ENCODE data around the gene BGN. TPM values are rescaled to one million over a fixed set of nuclear protein-coding genes. Genes with fewer than 3 reads are reported as not detected.

Gene BGN
- total RNA-seq, 1 experiment from 2014 or later = 0.45 TPM

DNA sequence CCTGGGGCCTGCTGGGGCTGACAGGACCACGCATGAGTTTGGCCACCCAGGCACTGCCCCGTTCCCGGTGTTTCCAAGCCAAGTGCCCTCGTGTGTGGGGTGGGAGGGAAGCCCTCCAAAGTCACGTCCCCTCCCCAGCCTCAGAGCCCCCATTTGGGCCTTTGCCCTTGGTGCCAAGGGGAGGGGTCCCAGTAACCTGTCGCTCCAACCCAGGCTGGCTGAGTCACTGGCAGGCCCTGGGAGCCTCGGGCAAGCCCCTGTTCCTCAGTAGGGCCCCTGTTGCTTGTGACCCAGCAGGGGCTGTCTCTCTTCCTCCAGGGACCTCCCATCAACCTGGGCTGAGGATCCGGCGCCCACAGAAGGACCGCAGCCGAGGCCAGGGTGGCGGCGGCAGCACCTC is 13.7 kb upstream of the BGN start:
- DNase-seq (ENCODE audit: low read depth) = no peak

DNA sequence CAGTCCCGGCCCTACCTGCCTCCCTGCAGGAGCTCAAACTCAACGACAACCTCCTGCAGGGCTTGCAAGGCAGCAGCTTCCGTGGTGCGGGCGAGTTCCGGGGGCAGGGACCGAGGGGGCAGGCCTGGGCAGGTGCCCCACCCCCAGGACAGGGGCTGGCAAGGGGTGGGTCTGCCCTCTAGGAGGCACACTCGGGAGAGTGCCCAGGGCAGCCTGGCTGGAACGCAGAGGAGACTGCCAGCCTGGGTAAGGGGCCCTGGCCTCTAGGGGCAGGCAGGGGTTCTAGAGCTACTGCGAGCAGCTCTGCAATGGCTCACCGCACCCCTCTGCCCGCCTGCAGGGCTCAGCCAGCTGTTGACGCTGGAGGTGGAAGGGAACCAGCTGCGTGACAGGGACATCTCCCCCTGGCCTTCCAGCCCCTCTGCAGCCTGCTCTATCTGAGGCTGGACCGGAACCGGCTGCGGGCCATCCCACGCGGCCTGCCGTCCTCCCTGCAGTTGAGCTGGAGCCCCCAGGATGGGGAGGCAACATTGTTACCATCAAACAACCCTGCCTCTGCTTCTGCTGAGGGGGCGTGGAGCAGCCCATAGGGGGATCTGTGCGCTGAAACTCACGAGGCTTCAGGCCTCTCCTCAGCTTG is 12.3 kb upstream of the BGN start:
- no peak for DNase-seq (ENCODE audit: low read depth)

DNA sequence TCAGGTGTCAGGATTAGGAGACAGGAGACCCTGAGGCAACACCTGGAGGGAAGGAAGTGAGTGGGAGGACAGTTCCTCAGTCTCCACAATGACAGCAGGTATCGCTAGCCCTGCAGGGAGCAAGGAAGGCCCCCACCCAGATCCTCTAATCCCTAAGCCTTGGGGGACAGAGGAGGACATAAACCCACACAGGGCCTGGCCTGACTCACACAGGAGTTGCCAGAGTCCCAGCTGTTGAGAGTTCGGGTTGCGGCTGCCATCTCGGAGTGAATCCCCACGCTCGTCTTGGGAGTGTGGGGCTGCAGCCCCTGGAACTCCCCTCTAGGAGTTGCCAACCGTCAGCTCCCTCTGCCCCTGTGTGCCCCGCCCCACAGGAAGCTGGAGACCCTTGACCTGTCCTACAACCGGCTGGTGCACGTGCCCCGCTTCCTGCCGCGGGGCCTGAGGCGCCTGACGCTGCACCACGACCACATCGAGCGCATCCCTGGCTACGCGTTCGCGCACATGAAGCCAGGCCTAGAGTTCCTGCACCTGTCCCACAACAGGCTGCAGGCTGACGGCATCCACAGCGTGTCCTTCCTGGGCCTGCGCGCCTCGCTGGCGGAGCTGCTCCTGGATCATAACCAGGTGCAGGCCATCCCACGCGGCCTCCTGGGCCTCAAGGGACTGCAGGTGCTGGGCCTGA is 9.2 kb upstream of the BGN start:
- DNase-seq (ENCODE audit: low read depth) = no peak

DNA sequence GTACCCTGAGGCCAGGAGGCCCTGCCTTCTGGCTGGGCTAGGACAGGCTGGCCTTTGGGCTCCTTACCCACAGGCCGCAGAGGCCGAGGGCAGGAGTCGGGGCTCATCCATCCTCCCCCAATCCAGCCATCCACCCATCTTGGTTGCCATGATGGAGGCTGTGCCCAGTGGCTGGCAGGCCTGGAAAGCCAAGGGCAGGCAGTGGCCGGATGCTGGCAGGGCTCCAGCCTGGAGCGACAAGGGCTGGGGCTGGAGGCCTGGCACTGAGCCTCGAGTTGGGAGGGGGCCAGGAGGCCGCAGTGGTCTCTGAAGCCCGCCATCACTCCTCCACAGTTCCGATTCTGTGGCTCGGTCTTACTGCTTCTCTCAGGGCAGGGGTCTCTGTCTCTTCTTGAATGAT is 8.6 kb upstream of the BGN start:
- no peak for DNase-seq (ENCODE audit: low read depth)

DNA sequence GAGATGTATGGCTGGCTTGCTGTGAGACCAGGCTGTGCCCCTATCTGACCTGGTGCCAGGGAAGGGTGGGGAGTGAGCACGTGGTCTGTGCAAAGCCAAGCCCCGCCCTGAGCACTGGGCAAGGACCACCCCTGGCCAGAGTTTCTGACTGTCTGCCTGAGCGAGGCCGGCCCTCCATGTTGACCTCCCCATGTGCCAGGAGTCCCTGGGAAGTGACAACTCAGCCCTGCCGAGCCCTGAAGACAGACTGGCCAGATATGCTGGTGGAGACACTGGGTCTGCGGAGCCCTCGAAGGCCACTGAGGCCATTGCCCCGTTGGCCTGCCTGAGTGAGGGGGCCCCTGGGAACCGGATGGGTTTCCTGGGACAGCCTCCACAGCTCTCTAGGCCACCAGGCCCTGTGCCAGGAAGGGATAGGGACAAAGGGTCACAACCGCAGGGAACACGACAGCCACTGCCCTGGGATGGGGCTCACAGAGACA is 7.1 kb upstream of the BGN start:
- no peak for DNase-seq (ENCODE audit: low read depth)

DNA sequence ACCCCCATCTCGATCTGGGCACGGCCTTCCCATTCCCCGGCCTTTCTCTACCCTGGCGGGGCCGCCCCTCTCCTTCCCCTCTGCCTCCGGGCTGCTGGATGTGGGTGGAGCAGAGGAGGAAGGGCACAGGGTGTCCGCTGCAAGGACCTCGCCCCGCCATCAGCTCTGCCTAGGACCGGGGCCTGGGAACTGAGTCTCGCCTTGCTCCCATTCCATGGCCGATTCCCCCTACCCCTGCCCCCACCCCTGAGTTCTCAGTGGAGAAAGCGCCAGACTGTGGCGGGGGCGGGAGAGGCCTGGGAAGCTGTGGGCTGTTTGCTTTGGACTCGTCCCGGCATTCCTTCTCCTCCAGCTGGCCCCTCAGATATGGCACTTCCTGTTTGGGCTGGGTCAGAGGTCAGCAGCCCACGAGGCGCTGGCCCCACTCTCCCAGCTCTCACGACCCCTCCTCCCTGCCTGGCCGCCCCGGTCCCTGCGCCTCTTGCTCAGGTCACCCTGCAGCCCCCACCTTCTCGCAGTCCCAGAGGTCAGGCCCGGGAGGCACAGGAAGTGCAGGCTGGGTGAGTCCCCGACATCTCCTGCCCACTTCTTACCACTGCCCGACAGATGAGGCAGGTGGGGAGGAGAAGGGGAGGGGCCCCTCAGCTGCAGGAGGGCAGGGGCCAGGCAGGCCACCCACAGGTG is 6.4 kb upstream of the BGN start:
- no peak for DNase-seq (ENCODE audit: low read depth)

DNA sequence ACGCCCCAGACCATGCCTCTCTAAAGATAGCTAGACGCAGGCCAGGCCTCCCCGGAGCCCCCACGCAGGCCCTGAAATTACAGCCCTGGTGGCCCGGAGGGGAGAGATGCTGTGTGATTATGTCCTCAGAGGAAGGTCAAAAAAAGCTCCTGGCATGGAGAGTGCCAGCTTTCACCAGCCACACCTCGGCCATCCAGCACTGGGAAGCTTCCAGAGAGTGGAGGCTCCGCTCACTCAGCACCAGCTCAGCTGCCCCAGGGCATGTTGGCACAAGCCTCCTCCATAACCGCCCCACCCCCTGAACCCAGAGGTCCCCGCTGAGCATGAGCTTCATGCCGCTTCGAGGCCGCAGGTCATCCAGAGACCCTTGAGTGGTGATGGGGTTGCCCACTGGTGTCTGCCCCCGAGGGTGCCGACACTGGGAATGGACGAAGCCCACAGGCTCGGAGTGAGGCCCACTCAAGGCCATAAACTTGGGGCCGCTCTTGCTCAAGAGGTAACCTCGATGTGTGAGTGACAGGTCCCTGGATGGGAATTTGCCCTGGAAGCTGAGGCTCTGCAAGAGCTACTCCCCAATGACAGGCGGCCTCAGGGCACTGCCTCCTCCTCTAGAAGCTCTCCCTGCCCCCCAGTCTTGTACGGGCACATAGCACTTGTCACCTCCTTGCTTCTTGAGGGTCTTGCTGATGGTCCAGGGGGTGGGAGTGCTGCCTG is 4.4 kb upstream of the BGN start:
- no peak for DNase-seq (ENCODE audit: low read depth)

DNA sequence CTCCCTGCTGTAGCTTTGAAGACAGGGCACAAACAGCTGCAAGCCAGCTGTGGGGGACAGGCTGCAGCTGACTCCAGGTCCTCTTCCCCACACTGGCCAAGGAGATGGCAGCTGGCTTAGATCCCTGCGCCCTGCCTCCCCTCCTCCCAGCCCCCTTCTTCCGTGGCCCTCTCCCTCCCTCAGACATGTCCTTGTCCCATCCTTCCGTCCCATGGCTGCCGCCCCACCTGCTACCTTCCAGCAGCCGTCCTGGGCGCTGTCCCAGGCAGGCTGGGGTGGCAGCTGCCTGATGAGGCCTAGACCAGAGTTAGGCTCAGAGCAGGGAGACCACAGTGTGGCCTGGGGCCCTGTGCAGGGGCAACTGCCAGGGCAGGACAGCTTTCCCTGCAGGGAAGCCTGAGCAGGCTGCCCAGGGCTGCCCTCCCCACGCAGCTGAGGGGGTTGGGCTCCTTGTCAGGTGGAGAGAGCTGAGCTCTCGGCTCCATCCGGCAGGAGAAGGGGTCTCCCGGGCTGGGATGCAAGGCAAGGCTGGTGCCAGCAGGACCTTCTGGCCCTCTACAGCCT is 3.3 kb upstream of the BGN start:
- DNase-seq (ENCODE audit: low read depth) = no peak

DNA sequence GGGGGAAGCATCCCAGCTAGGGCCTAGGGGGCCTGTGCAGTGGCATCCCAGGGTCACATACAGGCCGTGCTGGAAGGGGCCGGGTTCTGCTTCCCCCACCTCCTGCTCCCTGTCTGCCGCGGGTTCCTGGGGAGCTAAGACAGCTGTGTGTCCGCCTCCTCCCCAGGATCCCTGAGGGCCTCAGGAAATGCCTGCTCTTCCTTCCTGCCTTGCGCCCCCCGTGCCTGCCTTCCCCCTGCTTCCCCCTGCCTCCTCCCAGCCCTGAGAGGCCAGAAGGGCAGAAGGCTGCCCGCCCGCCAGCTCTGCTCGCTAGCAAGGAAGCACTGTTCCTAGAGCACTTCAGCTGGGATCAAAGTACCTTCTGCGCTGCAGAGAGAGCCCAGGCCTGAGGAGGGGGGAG is 2.9 kb upstream of the BGN start:
- no peak for DNase-seq (ENCODE audit: low read depth)

DNA sequence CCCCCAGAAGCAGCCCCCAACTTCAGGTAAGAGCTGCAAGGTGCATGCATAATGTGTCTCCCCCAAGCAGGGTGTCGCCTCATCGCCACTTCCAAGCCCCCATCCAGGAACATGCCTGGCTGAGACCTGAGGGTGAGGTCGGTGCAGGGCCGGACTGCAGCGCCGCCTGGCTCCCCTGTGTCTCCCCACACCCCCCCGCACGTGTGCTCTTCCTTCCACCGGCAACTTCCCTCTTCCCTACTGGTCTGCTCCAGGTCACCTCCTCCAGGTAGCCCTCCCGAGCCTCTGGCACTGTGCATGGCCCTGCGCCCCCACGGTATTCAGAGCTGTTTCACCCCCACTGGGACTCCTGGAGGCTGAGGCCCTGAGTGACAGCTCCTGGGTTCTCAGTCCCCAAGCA is 2.2 kb upstream of the BGN start:
- DNase-seq (ENCODE audit: low read depth) = no peak

DNA sequence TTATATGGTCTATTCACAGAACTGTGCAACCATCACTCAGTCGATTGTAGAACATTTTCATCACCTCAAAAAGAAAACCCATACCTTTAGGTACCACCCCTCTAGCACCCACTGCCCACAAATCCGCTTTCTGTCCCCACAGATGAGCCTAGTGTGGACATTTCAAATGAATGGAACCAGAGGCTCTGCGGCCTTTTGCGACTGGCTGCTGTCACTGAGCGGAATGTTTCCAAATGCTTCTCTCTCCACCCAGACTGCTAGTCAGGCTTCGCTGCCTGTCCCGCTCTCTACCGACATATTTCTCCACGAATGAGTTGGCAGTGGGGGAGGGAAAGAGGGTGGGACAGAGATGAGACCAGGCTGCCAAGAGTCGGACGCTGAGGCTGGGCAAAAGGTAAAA is 1.7 kb upstream of the BGN start:
- no peak for DNase-seq (ENCODE audit: low read depth)

DNA sequence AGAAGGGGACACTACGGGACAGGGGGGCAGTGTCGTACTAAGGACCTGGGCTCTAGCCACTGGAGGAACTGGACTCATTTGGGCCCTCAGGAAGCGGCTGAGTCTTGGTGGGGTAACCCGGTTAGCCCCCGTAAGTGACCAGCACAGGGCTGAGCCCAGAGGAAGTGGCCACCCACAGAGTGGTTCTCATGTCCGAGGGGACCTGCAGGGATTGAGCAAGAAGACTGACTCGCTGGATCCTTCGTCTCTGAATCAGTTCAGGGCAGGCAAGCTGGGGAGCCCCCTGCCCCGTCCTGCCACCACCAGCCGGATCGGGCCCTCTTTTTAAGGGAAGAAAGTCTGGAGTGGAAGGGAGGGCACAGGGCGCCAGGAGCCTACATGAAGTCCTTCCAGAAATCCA is 719 bp upstream of the BGN start:
- DNase-seq (ENCODE audit: low read depth) = no peak

DNA sequence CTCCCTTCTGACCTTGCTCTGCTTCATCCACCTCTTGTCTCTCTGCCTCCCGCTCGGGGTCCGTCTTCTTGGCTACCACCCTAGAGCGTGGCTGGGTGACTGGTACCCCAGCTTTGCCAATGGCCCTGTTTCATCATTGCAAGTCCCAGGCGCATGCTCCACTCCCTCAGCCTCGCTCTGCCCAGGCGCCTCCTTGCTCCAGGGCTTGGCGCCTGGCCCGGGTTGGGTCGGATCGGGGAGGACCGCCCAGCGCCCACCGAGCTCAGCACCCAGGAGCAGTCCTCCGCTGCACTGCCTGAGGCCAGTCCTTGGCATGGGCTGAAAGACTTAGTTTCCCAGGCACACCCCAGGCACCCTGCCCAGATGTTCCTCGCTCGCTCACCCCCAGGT is 577 bp downstream of the BGN start:
- DNase-seq (ENCODE audit: low read depth) = no peak

DNA sequence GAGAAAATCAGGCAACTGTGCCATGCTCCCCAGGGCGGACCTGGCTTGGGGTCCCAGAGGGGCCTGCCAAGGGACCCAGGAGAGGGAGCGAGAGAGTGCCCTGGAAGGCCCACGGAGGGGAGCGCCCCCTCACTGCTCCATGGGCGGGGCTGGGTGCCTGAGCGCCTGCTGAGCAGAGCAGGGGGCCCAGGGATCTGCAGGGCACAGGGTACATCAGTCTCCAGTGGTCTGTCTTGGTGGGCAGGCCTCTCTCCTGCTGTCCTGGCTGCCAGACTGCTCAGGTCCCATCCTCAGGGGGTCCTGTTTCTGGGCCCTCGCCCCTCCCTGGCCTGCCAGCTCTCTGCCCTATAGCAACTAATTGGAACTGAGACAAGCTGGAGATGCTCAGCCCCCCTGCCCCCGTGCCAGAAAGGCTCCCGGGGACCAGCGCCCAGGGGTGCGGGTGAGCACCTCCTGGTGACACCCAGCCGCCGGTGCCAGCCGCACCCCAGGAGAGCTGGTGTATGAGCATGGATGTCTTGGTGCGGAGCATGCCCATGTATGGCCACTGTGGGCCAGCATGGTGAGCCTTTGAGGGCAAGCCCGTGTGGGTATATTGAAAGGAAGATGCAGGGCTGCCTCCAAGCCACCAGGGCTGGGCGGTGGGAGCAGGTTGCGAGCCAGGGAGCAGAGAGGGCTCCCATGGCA is 1.3 kb downstream of the BGN start:
- DNase-seq (ENCODE audit: low read depth) = no peak

DNA sequence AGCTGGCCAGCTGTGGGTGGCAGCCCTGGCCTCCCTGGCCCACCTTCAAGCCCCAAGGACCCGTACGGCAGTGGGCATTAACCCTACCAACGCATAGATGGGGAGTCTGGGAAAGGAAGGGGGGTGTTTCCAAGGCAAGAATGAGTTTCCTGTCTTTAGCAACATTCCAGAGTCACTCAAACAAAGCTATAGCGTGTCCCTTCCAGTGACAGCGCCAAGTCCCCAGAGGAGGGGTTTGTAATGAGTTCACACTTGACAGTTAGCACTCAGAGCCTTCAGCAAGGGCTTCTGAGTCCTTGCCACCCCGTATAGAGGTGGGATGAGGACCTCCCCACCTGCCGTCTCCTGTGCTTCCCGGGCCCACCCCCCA is 1.8 kb downstream of the BGN start:
- no peak for DNase-seq (ENCODE audit: low read depth)

DNA sequence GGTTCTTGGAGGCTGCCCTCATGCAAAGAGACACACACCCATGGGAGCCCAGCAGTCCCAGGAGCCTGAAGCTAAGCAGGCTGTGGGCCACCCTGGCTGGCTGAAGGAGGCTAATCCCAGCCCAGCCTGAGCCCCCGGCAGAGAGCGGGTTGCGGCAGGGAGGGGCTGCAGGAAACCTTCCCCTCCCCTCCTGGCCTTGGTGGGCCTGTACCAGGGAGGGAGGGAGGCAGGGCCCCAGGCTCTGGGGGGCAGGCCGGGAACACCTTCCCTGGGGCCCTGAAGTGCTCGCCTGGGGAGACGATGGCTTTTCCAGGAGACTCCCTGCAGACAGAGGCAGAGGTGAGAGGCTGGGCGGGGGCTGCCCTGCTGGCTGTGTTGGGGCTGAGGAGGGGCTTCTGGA is 3.7 kb downstream of the BGN start:
- no peak for DNase-seq (ENCODE audit: low read depth)

DNA sequence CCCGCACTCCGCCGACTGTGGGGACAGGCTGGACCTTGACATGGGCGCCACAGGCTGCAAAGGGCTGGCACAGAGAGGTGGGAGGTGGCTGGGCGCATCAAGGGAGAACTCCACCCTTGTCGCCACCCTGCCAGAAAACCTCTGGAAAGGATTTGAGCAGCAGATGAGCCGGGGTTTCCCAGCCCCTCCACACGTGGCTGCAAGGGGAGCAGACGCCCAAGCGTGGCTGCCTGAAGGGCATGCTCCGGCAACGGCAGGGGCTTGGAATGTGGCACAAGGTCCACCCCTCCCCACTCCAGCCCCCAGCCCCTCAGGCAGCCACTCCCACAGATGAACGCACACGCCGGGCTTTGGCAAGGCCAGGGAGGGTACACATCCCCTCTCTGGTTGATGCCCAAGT is 4.6 kb downstream of the BGN start:
- no peak for DNase-seq (ENCODE audit: low read depth)

DNA sequence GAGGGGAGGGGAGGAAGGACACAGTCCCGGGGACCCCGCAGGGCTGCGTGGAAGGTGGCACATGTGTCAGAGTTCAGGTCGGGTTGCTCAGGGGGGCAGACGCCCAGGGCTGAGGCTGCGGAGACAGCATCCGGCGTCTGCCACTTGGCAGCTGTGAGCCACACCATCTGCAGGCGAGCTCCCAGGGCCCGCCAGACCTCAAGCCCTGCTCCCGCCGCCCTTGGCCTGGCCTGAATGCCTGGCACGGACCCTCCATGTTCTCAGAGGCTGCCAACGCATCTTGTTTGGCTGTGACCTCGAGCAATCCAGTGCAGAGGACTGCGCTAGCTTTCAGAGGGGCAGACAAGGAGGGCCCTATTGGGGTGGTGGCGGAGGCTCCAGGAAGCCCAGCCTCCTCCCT is 5.1 kb downstream of the BGN start:
- no peak for DNase-seq (ENCODE audit: low read depth)

DNA sequence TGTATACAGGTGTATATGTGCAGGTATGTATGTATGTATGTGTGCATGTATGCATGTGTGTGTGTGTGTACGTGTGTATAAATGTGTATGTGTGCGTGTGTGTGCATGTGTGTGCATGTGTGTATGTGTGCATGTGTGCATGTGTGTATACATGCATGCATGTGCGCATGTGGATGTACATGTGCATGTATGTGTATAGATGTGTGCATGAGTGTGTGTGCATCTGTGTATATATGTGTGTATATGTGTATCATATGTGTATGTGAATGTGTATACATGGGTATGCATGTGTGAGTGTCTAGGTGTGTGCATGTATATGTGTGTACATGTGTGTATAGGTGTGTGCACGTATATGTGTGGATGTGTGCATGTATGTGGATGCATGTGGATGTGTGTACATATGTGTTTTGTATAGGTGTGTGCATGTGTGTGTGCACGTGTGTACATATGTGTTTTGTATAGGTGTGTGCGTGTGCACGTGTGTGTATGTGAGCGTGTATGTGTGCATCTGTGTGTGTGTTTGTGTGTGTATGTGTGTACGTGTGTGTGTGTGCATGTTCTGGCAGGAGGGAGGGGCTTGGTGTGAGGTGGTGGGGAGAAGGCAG is 6.0 kb downstream of the BGN start:
- DNase-seq (ENCODE audit: low read depth) = no peak

DNA sequence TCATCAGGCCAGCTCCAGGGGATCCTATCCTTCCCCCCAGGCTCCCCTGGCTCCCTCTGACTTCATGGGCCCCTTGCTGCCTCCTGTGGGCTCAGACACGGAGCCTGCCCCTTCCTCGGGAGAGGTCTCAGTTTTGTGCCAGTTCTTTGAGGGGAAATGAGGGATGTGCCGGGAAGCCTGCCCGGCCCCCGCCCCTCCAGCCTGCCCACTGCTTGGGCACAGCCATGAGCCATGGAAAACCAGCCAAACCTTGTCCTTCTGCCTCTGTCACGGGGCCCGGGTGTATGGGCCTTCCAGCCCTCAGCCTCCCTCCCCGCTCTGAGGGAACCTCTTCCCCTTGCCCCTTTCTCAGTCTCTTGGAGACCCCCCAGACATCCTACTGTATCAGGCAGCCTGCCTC is 6.8 kb downstream of the BGN start:
- DNase-seq (ENCODE audit: low read depth) = no peak

DNA sequence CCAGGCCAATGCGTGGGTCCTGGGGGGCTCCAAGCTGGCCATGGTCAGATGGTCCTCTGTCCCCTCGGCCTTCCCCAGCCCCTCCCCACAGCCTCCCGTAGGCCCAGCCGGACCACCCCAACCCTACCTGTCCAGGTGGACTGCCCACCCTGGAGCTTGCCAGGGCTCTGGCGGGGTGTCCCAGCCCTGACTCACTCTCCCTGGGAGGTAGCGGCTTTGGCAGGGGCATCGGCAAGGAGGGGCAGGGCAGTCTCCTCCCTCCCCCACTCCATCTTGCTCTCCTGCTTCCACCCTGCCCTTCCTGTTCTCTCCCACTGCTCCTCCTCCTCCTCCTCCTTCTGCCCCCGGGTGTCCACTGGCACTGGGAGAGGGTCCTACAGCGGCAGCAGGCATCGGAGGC is 7.4 kb downstream of the BGN start:
- no peak for DNase-seq (ENCODE audit: low read depth)
